ENCODE results near the gene SH3BP2. TPM values are rescaled to one million over a fixed set of nuclear protein-coding genes. Genes with fewer than 3 reads are reported as not detected.

Gene SH3BP2
- total and polyA plus RNA-seq, 10 of the 15 experiments (the other 5 are each of a cell fraction or from before 2014, with no cell fraction given): 1.1 to 61.8 (median 23.9) TPM

DNA sequence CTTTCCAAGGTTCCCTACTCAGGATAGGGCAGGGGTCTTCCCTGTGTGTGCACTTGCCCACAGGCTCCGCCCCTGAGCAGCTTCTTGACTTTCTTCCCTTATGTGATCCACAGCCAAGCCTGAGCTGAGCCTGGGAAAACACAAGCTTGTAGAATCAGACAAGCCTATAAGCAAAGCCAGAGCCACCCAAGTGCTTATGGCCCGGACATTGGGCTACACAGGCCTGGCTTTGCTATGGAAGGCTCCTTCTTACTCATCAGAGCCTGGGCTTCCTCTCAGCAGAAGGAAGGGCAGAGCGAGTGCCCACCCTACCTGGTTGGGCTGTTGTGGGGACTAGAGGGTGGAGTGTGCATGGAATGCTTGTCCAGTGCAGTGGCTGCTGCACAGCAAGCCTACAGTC, 35.5 kb upstream of the SH3BP2 start:
- Histone ChIP-seq H3K79me2 (ENCODE audit: control insufficient read depth, insufficient read depth, low read length) (peaks cover 31% of the 10 kb centered on the region), H3K27ac (ENCODE audit: control insufficient read depth, insufficient read depth) (no peak overlapping the region), H3K9me3 (replicated peaks; ENCODE audit: control insufficient read depth, insufficient read depth, low read length) (no peaks in the 10 kb centered on the region), H3K27me3 (replicated peaks in 1 of 2; ENCODE audit: control insufficient read depth in 2 of 2, insufficient read depth in 2 of 2, low read length in 1 of 2) (no peaks in the 10 kb centered on the region), H4K20me1 (ENCODE audit: control insufficient read depth, insufficient read depth) (peaks cover 6% of the 10 kb centered on the region; the same call in 1 of the 2 replicates), H2AFZ (ENCODE audit: control insufficient read depth, low read depth, low read length) (no peak overlapping the region), H3K4me3 (no peak overlapping the region), H3K4me2 (ENCODE audit: control insufficient read depth, insufficient read depth) (no peak overlapping the region), H3K36me3 (ENCODE audit: control insufficient read depth in 2 of 2, insufficient read depth in 2 of 2, low read length in 1 of 2) (no peaks in the 10 kb centered on the region), H3K4me1 (ENCODE audit: control insufficient read depth, insufficient read depth, low read length) (peaks cover 14% of the 10 kb centered on the region), H3K9ac (ENCODE audit: control insufficient read depth, insufficient read depth, low read length) (no peak overlapping the region)
- intact Hi-C loops (cut with micrococcal nuclease; ENCODE audit: unreplicated experiment) (no loop called here), in situ Hi-C loops (cut with MboI) (loop anchor here (25.0 kb wide), 1 partner anchor 180 kb away; no protein-coding TSS in a partner anchor)
- DNase-seq (ENCODE audit: low read depth, low spot score) (no peak), FAIRE-seq (no peak), ATAC-seq (no peak)
- TF ChIP-seq RELA (IDR thresholded peaks at IDR 0.05; ENCODE audit: borderline replicate concordance, partially characterized antibody) (no peak), SMAD1 (IDR thresholded peaks at IDR 0.05; ENCODE audit: low read depth, partially characterized antibody) (no peak), LARP7 (IDR thresholded peaks at IDR 0.05) (no peak), MXI1 (IDR thresholded peaks at IDR 0.05; ENCODE audit: low read depth, low read length) (no peak), CTCF (IDR thresholded peaks at IDR 0.05 in 2 of 3, conservative IDR thresholded peaks at IDR 0.05 in 1 of 3; ENCODE audit: control insufficient read depth in 2 of 3, extremely low read depth in 1 of 3, insufficient read depth in 1 of 3, low read depth in 3 of 3, low read length in 3 of 3) (no peak), MYC (IDR thresholded peaks at IDR 0.05; ENCODE audit: insufficient read depth, insufficient read length, insufficient replicate concordance, low read length, severe bottlenecking) (no peak), TBL1XR1 (IDR thresholded peaks at IDR 0.05; ENCODE audit: low read depth, low read length) (no peak)
- TF ChIP-seq, protein P1, sequence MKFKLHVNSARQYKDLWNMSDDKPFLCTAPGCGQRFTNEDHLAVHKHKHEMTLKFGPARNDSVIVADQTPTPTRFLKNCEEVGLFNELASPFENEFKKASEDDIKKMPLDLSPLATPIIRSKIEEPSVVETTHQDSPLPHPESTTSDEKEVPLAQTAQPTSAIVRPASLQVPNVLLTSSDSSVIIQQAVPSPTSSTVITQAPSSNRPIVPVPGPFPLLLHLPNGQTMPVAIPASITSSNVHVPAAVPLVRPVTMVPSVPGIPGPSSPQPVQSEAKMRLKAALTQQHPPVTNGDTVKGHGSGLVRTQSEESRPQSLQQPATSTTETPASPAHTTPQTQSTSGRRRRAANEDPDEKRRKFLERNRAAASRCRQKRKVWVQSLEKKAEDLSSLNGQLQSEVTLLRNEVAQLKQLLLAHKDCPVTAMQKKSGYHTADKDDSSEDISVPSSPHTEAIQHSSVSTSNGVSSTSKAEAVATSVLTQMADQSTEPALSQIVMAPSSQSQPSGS (IDR thresholded peaks at IDR 0.05; ENCODE audit: low read length): no peak
- 75% methylated on average over 3 of the region's 3 CpGs for WGBS (ENCODE audit: insufficient coverage, insufficient replicate concordance, low lambda C conversion rate, missing lambda C conversion rate)
- ChIA-PET SMC1A (ENCODE audit: uncharacterized antibody, unreplicated experiment) (interaction anchor here (1.0 to 2.0 kb wide), 2 partner anchors 61 to 196 kb away, joined by 3 to 5 read pairs; no protein-coding TSS in a partner anchor), RAD21 (ENCODE audit: unreplicated experiment) (interaction anchor here (1.2 to 2.5 kb wide), 2 partner anchors 11 to 108 kb away, joined by 3 to 12 read pairs; no protein-coding TSS in a partner anchor), CTCF (interaction anchor here (0.9 to 1.9 kb wide), 4 partner anchors 11 to 66 kb away, joined by 3 to 4 read pairs (median 4); no protein-coding TSS in a partner anchor), POLR2A (interaction anchor here (2.5 kb wide), 1 partner anchor 11 kb away, joined by 18 read pairs; no protein-coding TSS in a partner anchor)
- no TSS peak for BruUV-seq (replicated peaks)
